HG02943 (cell line): ENCODE data around the gene CRYBB3.
"Not testable (repeated sequence)": the region's sequence is repeated elsewhere in the genome, so short reads cannot be mapped to it uniquely, and the experiment has no call there.

Source experiments
- ATAC-seq: cut with Tn5 transposase; IDR thresholded peaks from one replicate; pipeline ENCODE4 v1.9.1; 2021; ENCODE audit warnings: mild to moderate bottlenecking, low read depth, moderate library complexity; ENCODE audit not compliant: unreplicated experiment

The CRYBB3 gene

GRCh38 chr22:25238058-25238457 is 38.4 kb downstream of the CRYBB3 start:
- ATAC-seq = not testable (repeated sequence)

- not testable (repeated sequence) for ATAC-seq
Observed at GRCh38 chr22:25255169-25255568, 55.5 kb downstream of the CRYBB3 start.
